GM21381 (cell line): Measurements from ENCODE around the gene C11orf91.

ENCODE experiments used
- ATAC-seq: cut with Tn5 transposase; IDR thresholded peaks from one replicate; pipeline ENCODE4 v1.9.1; 2021; ENCODE audit warnings: mild to moderate bottlenecking, moderate library complexity; ENCODE audit not compliant: unreplicated experiment

The C11orf91 gene

DNA sequence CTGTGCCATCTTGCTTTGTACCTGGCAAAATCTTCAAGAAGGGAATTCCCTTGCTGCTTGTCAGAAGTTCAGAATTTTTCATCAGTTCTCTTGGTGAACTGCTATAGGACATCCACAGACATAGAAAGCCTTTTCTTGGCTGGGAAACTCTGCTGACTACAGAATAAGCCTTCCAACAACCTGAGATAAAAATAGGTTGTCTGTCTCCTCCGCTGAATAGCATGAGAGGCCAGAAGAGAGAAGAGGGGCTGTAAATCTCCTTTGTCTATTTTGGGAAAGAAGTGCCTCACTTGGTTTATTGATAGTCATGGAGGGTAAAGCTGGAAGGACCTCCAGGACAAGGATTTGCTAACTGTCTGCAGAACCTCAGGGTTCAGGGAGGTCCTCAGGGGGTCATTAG lies 48.2 kb downstream of the C11orf91 start:
- ATAC-seq, result no peak

DNA sequence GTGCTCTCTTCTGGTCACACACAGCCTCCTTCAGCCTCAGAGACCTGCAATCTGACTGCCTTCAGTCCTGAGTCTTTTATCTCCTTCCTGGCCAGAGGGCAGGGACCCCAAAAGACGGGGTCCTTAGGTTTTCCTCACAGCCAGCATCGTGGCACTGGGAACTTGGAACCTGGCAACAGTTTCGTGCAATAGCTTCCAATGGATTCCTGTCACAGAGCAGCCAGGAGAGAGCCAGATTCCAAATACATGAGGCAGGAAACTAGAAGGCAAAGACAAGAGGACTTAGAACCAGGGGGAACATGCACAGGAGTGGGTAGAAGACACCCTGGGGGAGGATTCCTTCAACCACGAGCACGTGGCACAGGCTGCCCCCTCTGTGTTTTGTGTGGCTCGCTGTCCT lies 48.6 kb downstream of the C11orf91 start:
- ATAC-seq, result no peak

DNA sequence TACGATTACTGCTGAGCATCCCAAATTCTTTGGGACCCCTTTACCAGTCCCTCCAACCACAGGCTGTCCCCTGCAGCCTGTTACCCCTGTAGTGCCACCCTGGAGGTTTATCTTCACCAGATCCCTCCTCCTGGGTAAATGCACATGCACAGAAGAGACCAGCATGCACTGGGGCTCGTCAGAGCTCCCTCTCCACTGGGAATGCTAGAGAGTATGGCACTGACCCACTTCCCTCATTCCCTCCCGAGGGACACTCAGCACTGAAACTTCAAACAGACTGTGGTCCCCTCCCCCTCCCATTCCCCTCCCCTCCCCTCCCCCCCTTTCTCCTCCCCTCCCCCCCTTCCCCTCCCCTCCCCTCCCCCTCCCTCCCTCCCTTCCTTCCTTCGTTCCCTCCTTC lies 49.1 kb downstream of the C11orf91 start:
- ATAC-seq, result no peak

DNA sequence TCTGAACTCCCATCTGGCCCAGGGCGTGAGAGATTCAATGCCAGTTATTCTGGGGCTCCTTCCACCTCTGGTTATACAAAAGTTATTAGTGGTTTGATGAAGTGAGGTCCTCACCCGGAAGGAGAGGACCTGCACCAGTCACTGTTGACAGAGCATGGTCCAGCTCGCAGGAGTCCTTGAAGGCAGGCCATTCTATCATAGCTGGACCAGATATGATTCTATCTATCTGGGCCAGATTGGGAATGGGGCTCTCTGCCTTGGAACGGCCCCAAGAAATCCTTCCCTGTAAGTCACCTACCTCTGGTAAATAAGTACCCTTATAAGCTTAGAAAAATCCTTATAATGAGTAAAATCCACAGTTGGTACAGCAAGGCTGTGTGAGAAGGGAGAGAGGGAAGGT lies 50.7 kb downstream of the C11orf91 start:
- ATAC-seq, result no peak
